IMR-90 (cell line): ENCODE results near the gene CNPY3. TPM values are rescaled to one million over a fixed set of nuclear protein-coding genes. Genes with fewer than 3 reads are reported as not detected.

Experiments
- ATAC-seq: fragments of 200-7000 bp; cut with Tn5 transposase; 2 replicates; pipeline ENCODE4 v1.9.1; 2020; ENCODE audit warnings: low read depth, mild to moderate bottlenecking, moderate library complexity
- BruUV-seq: library from RNA; stranded (reverse); fragments of 400-500 nt; replicated peaks from 2 replicates; lab custom pipeline; 2021; lab: Mats Ljungman, UMichigan
- CTCF ChIA-PET: fragments of 300-600 bp; formaldehyde crosslinking; extraction: SDS; loops from one replicate; lab custom pipeline; 2021; ENCODE audit warnings: antibody characterized with exemption; lab: Yijun Ruan, JAX
- POLR2A ChIA-PET: fragments of 300-600 bp; sonication (Branson Sonifier 250); formaldehyde crosslinking; loops from one replicate; lab custom pipeline; 2022; ENCODE audit warnings: antibody characterized with exemption; ENCODE audit not compliant: unreplicated experiment; lab: Charles Lee
- DNase-seq: peaks from one replicate; pipeline ENCODE4 v3.0.0; 2013
- H2AFZ ChIP-seq: replicated peaks from 2 replicates; pipeline ENCODE3; 2013; ENCODE audit warnings: low read length, mild to moderate bottlenecking; ENCODE audit not compliant: poor library complexity
- H2AK5ac ChIP-seq: 2 replicates; pipeline ENCODE4 v1.6.1; 2013; ENCODE audit warnings: low read depth, low read length, inconsistent platforms
- H2AK9ac ChIP-seq: replicated peaks from 2 replicates; pipeline ENCODE3; 2013; ENCODE audit warnings: mild to moderate bottlenecking, low read depth, low read length, moderate library complexity; ENCODE audit not compliant: poor library complexity
- H2BK120ac ChIP-seq: 2 replicates; pipeline ENCODE4 v1.6.1; 2013; ENCODE audit warnings: low read depth, low read length, inconsistent platforms
- H2BK15ac ChIP-seq: 3 replicates; pipeline ENCODE4 v1.6.1; 2013; ENCODE audit warnings: low read depth, low read length, inconsistent platforms
- H2BK20ac ChIP-seq: 2 replicates; pipeline ENCODE4 v1.6.1; 2013; ENCODE audit warnings: low read depth, mild to moderate bottlenecking, inconsistent platforms, low read length, moderate library complexity
- H2BK5ac ChIP-seq: 2 replicates; pipeline ENCODE4 v1.6.1; 2013; ENCODE audit warnings: mild to moderate bottlenecking, low read depth, low read length, inconsistent platforms; ENCODE audit not compliant: poor library complexity, severe bottlenecking
- H3K14ac ChIP-seq: replicated peaks from 2 replicates; pipeline ENCODE4 v1.6.1; 2013; ENCODE audit warnings: low read depth, low read length, inconsistent platforms
- H3K18ac ChIP-seq: 2 replicates; pipeline ENCODE4 v1.6.1; 2013; ENCODE audit warnings: low read depth, low read length, control low read depth
- H3K23ac ChIP-seq: 2 replicates; pipeline ENCODE4 v1.6.1; 2013; ENCODE audit warnings: low read depth, low read length, inconsistent platforms
- H3K27ac ChIP-seq: 2 replicates; pipeline ENCODE4 v1.5.1; 2013; ENCODE audit warnings: mild to moderate bottlenecking, control low read depth, low read length; ENCODE audit not compliant: insufficient read depth
- H3K27me3 ChIP-seq: 2 replicates; pipeline ENCODE4 v1.6.1; 2013; ENCODE audit warnings: low read length; ENCODE audit not compliant: control insufficient read depth, insufficient read depth
- H3K36me3 ChIP-seq: 2 replicates; pipeline ENCODE4 v1.6.1; 2013; ENCODE audit warnings: low read length, mixed read lengths; ENCODE audit not compliant: control insufficient read depth, insufficient read depth
- H3K4ac ChIP-seq: 2 replicates; pipeline ENCODE4 v1.6.1; 2013; ENCODE audit warnings: low read depth, low read length, inconsistent platforms
- H3K4me1 ChIP-seq: 2 replicates; pipeline ENCODE4 v1.6.1; 2013; ENCODE audit warnings: low read length, mixed read lengths; ENCODE audit not compliant: control insufficient read depth, insufficient read depth
- H3K4me2 ChIP-seq: 2 replicates; pipeline ENCODE4 v1.6.1; 2013; ENCODE audit warnings: low read depth, mild to moderate bottlenecking, control low read depth, low read length, moderate library complexity
- H3K4me3 ChIP-seq: 2 replicates; pipeline ENCODE4 v1.5.1; 2013; ENCODE audit warnings: low read depth, mild to moderate bottlenecking, control low read depth, low read length, moderate library complexity; ENCODE audit not compliant: insufficient read depth
- H3K56ac ChIP-seq: 2 replicates; pipeline ENCODE4 v1.6.1; 2013; ENCODE audit warnings: low read length, inconsistent platforms; ENCODE audit not compliant: insufficient read depth; ENCODE audit errors: extremely low read depth
- H3K79me1 ChIP-seq, 2 experiments: 2 replicates each; pipeline ENCODE4 v1.6.1; 2013; ENCODE audit warnings: low read length in 2 of 2, inconsistent platforms in 1 of 2, low read depth in 1 of 2
- H3K9ac ChIP-seq: 2 replicates; pipeline ENCODE4 v1.6.1; 2013; ENCODE audit warnings: low read depth, low read length, control low read depth
- H3K9me1 ChIP-seq: 2 replicates; pipeline ENCODE4 v1.6.1; 2013; ENCODE audit warnings: low read length, inconsistent platforms; ENCODE audit not compliant: insufficient read depth
- H3K9me3 ChIP-seq: 2 replicates; pipeline ENCODE4 v1.6.1; 2013; ENCODE audit warnings: low read length; ENCODE audit not compliant: control insufficient read depth, insufficient read depth
- H4K20me1 ChIP-seq: 2 replicates; pipeline ENCODE4 v1.6.1; 2013; ENCODE audit warnings: low read length, inconsistent platforms; ENCODE audit not compliant: insufficient read depth
- H4K5ac ChIP-seq: 2 replicates; pipeline ENCODE4 v1.6.1; 2013; ENCODE audit warnings: mild to moderate bottlenecking, low read depth, low read length, control low read depth
- H4K8ac ChIP-seq, 2 experiments: 2 replicates each; pipeline ENCODE4 v1.6.1; 2013; ENCODE audit warnings: low read depth in 2 of 2, low read length in 2 of 2, control low read depth in 1 of 2, inconsistent platforms in 1 of 2
- H4K91ac ChIP-seq: 2 replicates; pipeline ENCODE4 v1.6.1; 2013; ENCODE audit warnings: low read depth, low read length, inconsistent platforms; ENCODE audit not compliant: insufficient read depth
- BHLHE40 ChIP-seq: fragments of 150-350 bp; IDR thresholded peaks from 2 replicates; pipeline ENCODE4 v1.6.1; 2016; ENCODE audit warnings: mild to moderate bottlenecking, low read depth, low read length
- CEBPB ChIP-seq: IDR thresholded peaks from 2 replicates; pipeline ENCODE4 v1.6.1; 2012; ENCODE audit warnings: low read depth, low read length, improper control_type of control experiment
- CHD1 ChIP-seq: IDR thresholded peaks from 2 replicates; pipeline ENCODE4 v1.6.1; 2012; ENCODE audit warnings: low read depth, low read length, improper control_type of control experiment
- CTCF ChIP-seq: conservative IDR thresholded peaks from 2 replicates; pipeline ENCODE4 v1.5.1; 2012; ENCODE audit warnings: mild to moderate bottlenecking, low read depth, low read length, improper control_type of control experiment
- ELK1 ChIP-seq: fragments of 150-350 bp; IDR thresholded peaks from 2 replicates; pipeline ENCODE4 v1.6.1; 2016; ENCODE audit warnings: low read depth, mild to moderate bottlenecking, low read length, moderate library complexity, borderline replicate concordance
- FOS ChIP-seq: fragments of 150-350 bp; IDR thresholded peaks from 2 replicates; pipeline ENCODE4 v1.6.1; 2016; ENCODE audit warnings: low read depth, low read length
- MAFK ChIP-seq: IDR thresholded peaks from 2 replicates; pipeline ENCODE4 v1.6.1; 2012; ENCODE audit warnings: low read depth, low read length, improper control_type of control experiment
- MAZ ChIP-seq: IDR thresholded peaks from 2 replicates; pipeline ENCODE4 v1.6.1; 2012; ENCODE audit warnings: low read depth, mild to moderate bottlenecking, low read length, improper control_type of control experiment, moderate library complexity, borderline replicate concordance
- MXI1 ChIP-seq: IDR thresholded peaks from 2 replicates; pipeline ENCODE4 v1.6.1; 2012; ENCODE audit warnings: low read depth, mild to moderate bottlenecking, low read length, moderate library complexity, borderline replicate concordance
- NFE2L2 ChIP-seq: fragments of 150-350 bp; IDR thresholded peaks from 2 replicates; pipeline ENCODE4 v1.6.1; 2016; ENCODE audit warnings: low read depth, mild to moderate bottlenecking, low read length
- POLR2A ChIP-seq: IDR thresholded peaks from 2 replicates; pipeline ENCODE4 v1.6.1; 2012; ENCODE audit warnings: mild to moderate bottlenecking, low read depth, low read length
- RAD21 ChIP-seq: IDR thresholded peaks from 2 replicates; pipeline ENCODE4 v1.6.1; 2012; ENCODE audit warnings: low read length, improper control_type of control experiment
- RCOR1 ChIP-seq: IDR thresholded peaks from 2 replicates; pipeline ENCODE4 v1.6.1; 2012; ENCODE audit warnings: mild to moderate bottlenecking, low read length, improper control_type of control experiment; ENCODE audit not compliant: insufficient replicate concordance
- RFX5 ChIP-seq: IDR thresholded peaks from 2 replicates; pipeline ENCODE4 v1.8.0; 2012; ENCODE audit warnings: low read depth, mild to moderate bottlenecking, low read length, moderate library complexity
- SMC3 ChIP-seq: fragments of 150-350 bp; IDR thresholded peaks from 2 replicates; pipeline ENCODE4 v1.6.1; 2016; ENCODE audit warnings: low read depth, mild to moderate bottlenecking, antibody characterized with exemption, low read length, moderate library complexity
- USF2 ChIP-seq: fragments of 150-350 bp; IDR thresholded peaks from 2 replicates; pipeline ENCODE4 v1.6.1; 2017; ENCODE audit warnings: mild to moderate bottlenecking, antibody characterized with exemption, low read length, low read depth
- WGBS, 2 experiments: methylation state at CpG; one replicate each; pipeline versions ENCODE4 v1.1.5 to v1.1.7; 2013; ENCODE audit warnings: missing lambda C conversion rate in 2 of 2; ENCODE audit not compliant: insufficient read length in 1 of 2; ENCODE audit errors: extremely low coverage in 2 of 2; 5-methylcytosine and 5-hydroxymethylcytosine counted together
- dilution Hi-C: fragments of 300-500 bp; cut with HindIII; formaldehyde crosslinking; loops from one replicate; pipeline ENCODE4 v1.14.3; 2018; ENCODE audit warnings: low sequenced_read_pairs; ENCODE audit not compliant: unreplicated experiment
- in situ Hi-C: fragments of 300-500 bp; cut with MboI; formaldehyde crosslinking; loops from 3 replicates; pipeline ENCODE4 v1.14.3; 2019; ENCODE audit warnings: low sequenced_read_pairs, inconsistent platforms, mixed read lengths
- intact Hi-C: fragments of 100-400 bp; cut with micrococcal nuclease; formaldehyde crosslinking; loops from 2 replicates; pipeline ENCODE4 v1.10.0; 2022
- polyA plus RNA-seq, 3 experiments: library from polyadenylated mRNA; depleted of rRNA; stranded (reverse); fragments of >200 nt; gene quantifications; 2 replicates each; pipeline ENCODE4 v1.2.3, GENCODE V29; 2012; ENCODE audit warnings: low replicate concordance in 1 of 3
- total RNA-seq: library from RNA; depleted of rRNA; stranded (reverse); fragments of >200 nt; gene quantifications from 2 replicates; pipeline ENCODE4 v1.2.3, GENCODE V29; 2012

CNPY3 gene
- total and polyA plus RNA-seq, 2 of the 4 experiments (the other 2 are of a cell fraction): 13.3 to 39.2 TPM

- DNase-seq (no peak), ATAC-seq (no peak)
- intact Hi-C loops: no loop called here
- dilution Hi-C loops: no loop called here
- no peak overlapping the region for H2BK15ac ChIP-seq
- H3K14ac ChIP-seq: no peak overlapping the region
- ChIA-PET POLR2A (interaction anchor here (0.5 kb wide), 1 partner anchor 11 kb away, joined by 4 read pairs; no protein-coding TSS in a partner anchor), CTCF (no interaction called here)
- H3K4me2 ChIP-seq: no peak overlapping the region
- H2BK120ac ChIP-seq: no peak overlapping the region
- no peak overlapping the region for H2AK5ac ChIP-seq
- no peaks in the 10 kb centered on the region for H3K27me3 ChIP-seq
- TF ChIP-seq RCOR1 (no peak), USF2 (no peak), CEBPB (no peak), MXI1 (no peak), BHLHE40 (no peak), RAD21 (no peak), ELK1 (no peak), FOS (no peak), POLR2A (no peak), MAZ (no peak), CTCF (no peak), CHD1 (no peak), RFX5 (no peak), MAFK (no peak), SMC3 (no peak), NFE2L2 (no peak)
- no peaks in the 10 kb centered on the region for H3K9me3 ChIP-seq
- H4K8ac ChIP-seq: no peak overlapping the region
- in situ Hi-C loops: no loop called here
- no peak overlapping the region for H3K18ac ChIP-seq
- no peak overlapping the region for H4K5ac ChIP-seq
- BruUV-seq: no TSS peak
- no peak overlapping the region for H3K23ac ChIP-seq
- peaks cover 32% of the 10 kb centered on the region for H3K36me3 ChIP-seq
- peak overlapping the region; percentile 70 for H2AK9ac ChIP-seq
- H3K27ac ChIP-seq: no peak overlapping the region
- H3K4ac ChIP-seq: no peak overlapping the region
- H3K9ac ChIP-seq: no peak overlapping the region
- H2BK5ac ChIP-seq: no peak overlapping the region
- no CpG with 5 or more reads among the region's 6 CpGs for WGBS, 2 experiments
- no peak overlapping the region for H3K56ac ChIP-seq
- no peaks in the 10 kb centered on the region; the same call in 1 of the 2 replicates for H3K9me1 ChIP-seq
- no peaks in the 10 kb centered on the region; the same call in 1 of the 2 replicates for H4K20me1 ChIP-seq
- H3K79me1 ChIP-seq: peaks cover 11 to 18% of the 10 kb centered on the region in 2 experiments
- no peak overlapping the region for H3K4me3 ChIP-seq
- no peak overlapping the region for H2AFZ ChIP-seq
- H3K4me1 ChIP-seq: no peaks in the 10 kb centered on the region
- no peak overlapping the region for H4K91ac ChIP-seq
- H2BK20ac ChIP-seq: no peak overlapping the region
These were observed 11.3 kb downstream of the CNPY3 start for GRCh38 chr6:42940493-42941045.
